ENCODE results near the gene IDS. TPM values are rescaled to one million over a fixed set of nuclear protein-coding genes. Genes with fewer than 3 reads are reported as not detected.

IDS gene
- total RNA-seq, 1 donor from 2014 or later, result 113 TPM

GRCh38 chrX:149467461-149467860, 37.6 kb downstream of the IDS start:
- no peak for DNase-seq
- TF ChIP-seq CTCF (IDR thresholded peaks at IDR 0.05), result no peak
- Histone ChIP-seq H3K36me3 (no peaks in the 10 kb centered on the region), H3K9me3 (no peaks in the 10 kb centered on the region), H3K4me1 (no peaks in the 10 kb centered on the region), H3K27me3 (no peaks in the 10 kb centered on the region), H3K27ac (no peak overlapping the region), H3K4me3 (no peak overlapping the region)
- ATAC-seq, result no peak
- intact Hi-C loops (cut with DNase I), result no loop called here

DNA sequence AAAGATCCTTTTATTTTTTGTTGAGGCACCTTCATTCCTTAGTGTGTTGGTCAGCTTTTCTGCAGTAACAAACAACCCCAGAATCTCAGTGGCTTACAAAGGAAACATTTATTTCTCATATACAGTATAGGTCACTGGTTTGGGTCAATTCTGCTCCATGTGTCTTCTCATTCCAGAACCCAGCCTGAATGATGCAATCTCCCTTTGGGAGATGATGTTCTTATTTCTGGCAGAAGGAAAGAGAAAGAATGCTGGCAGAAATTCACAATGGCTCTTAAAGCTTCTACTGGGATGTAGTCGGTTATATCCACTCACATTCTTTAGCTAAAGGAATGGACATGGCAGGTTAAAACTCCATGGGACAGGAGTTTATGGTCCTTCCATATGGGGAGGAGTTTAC, 42.3 kb downstream of the IDS start:
- intact Hi-C loops (cut with DNase I), result no loop called here
- ATAC-seq (no peak), DNase-seq (no peak)
- Histone ChIP-seq H3K9me3 (no peaks in the 10 kb centered on the region), H3K4me1 (no peaks in the 10 kb centered on the region), H3K36me3 (no peaks in the 10 kb centered on the region), H3K4me3 (no peak overlapping the region), H3K27ac (no peak overlapping the region), H3K27me3 (no peaks in the 10 kb centered on the region)
- TF ChIP-seq CTCF (IDR thresholded peaks at IDR 0.05), result no peak

DNA sequence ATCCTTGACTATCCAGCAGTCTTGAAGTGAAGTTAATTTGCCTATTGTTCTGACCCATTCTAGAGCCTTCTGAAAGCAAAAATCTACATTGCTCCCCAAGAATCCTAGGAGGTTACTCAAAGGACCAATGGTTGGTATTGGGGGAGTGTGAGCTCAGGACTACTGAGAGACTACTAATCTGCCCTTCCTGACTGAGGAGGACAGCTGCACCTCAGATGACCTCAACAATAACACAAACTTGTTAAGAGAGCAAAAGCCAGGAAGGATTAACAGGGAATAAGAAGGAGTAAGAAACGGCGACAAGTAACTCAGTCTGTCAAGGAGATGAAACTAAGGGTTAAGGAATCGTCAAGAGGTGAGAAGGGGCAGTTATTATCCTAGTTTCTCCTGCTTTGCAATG, 43.4 kb downstream of the IDS start:
- no peak for ATAC-seq
- TF ChIP-seq CTCF (IDR thresholded peaks at IDR 0.05), result no peak
- DNase-seq, result no peak
- Histone ChIP-seq H3K36me3 (no peaks in the 10 kb centered on the region), H3K9me3 (no peaks in the 10 kb centered on the region), H3K27ac (no peak overlapping the region), H3K27me3 (no peaks in the 10 kb centered on the region), H3K4me3 (no peak overlapping the region), H3K4me1 (no peaks in the 10 kb centered on the region)
- intact Hi-C loops (cut with DNase I), result no loop called here

- ATAC-seq (no peak), DNase-seq (no peak)
- Histone ChIP-seq H3K27ac (no peak overlapping the region), H3K4me3 (no peak overlapping the region), H3K36me3 (no peaks in the 10 kb centered on the region), H3K27me3 (no peaks in the 10 kb centered on the region), H3K4me1 (no peaks in the 10 kb centered on the region), H3K9me3 (no peaks in the 10 kb centered on the region)
- no peak for TF ChIP-seq CTCF (IDR thresholded peaks at IDR 0.05)
- intact Hi-C loops (cut with DNase I), result no loop called here
Measured at GRCh38 chrX:149458586-149458985, 46.5 kb downstream of the IDS start.

DNA sequence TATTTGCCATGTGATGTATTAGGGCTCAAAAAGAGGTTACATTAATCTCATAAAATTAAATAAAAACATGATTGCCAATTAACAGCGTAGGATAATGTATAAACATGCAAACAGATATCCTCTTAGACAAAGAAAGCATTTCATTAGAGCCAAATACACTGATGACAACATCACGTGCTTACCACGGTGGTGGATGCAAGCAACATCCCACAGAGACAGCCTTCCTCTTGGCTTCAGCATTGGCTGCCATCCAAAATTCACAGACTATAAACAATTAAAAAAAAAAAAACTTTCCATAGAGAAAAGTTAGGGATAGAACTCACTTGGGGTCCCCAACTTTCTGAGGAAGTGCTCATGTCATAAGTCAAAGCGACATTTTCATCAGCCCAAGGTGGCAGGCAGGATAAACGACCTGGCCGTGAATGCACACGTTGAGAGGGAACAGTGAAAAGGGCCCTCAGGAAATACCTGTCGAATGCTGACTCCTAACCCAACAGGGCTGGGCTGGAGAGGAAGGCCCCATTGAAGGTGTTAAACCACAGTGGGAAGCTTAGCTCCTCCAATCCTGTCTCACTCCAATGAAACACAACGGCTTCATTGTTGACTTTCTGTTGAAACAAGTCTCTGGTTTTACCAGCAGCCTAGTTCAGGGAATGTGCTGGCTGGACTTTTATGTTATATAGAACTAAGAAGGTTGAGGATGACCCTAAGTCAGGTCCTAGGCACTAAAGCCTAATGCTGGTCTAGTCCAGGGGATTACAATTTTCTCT, 48.4 kb downstream of the IDS start:
- Histone ChIP-seq H3K4me3 (no peak overlapping the region), H3K27ac (no peak overlapping the region), H3K4me1 (no peaks in the 10 kb centered on the region), H3K36me3 (no peaks in the 10 kb centered on the region), H3K9me3 (no peaks in the 10 kb centered on the region), H3K27me3 (no peaks in the 10 kb centered on the region)
- intact Hi-C loops (cut with DNase I), result no loop called here
- no peak for TF ChIP-seq CTCF (IDR thresholded peaks at IDR 0.05)
- DNase-seq, result no peak
- no peak for ATAC-seq

- H3K4me1 ChIP-seq, result no peaks in the 10 kb centered on the region
- intact Hi-C loops (cut with DNase I), result no loop called here
- no peaks in the 10 kb centered on the region for H3K36me3 ChIP-seq
- no peak for TF ChIP-seq CTCF (IDR thresholded peaks at IDR 0.05)
- no peak for ATAC-seq
- no peak overlapping the region for H3K27ac ChIP-seq
- no peaks in the 10 kb centered on the region for H3K27me3 ChIP-seq
- no peak for DNase-seq
- no peaks in the 10 kb centered on the region for H3K9me3 ChIP-seq
- H3K4me3 ChIP-seq, result no peak overlapping the region
Measured at GRCh38 chrX:149455934-149456333, 49.2 kb downstream of the IDS start.

All from upper lobe of right lung (tissue), 1 donor.